IPS-18a (cell line): ENCODE measurements around the gene POLR1G.
"Not testable (repeated sequence)": the region's sequence is repeated elsewhere in the genome, so short reads cannot be mapped to it uniquely, and the experiment has no call there.

Experiments
- H3K27ac ChIP-seq: one replicate; pipeline ENCODE4 v1.5.1; 2013; ENCODE audit warnings: low read length
- H3K27me3 ChIP-seq: one replicate; pipeline ENCODE4 v1.6.1; 2013; ENCODE audit warnings: mild to moderate bottlenecking, low read length; ENCODE audit not compliant: control insufficient read depth, insufficient read depth
- H3K36me3 ChIP-seq: one replicate; pipeline ENCODE4 v1.6.1; 2013; ENCODE audit warnings: low read depth, low read length; ENCODE audit not compliant: control insufficient read depth
- H3K4me1 ChIP-seq: one replicate; pipeline ENCODE4 v1.6.1; 2013; ENCODE audit warnings: low read depth, low read length; ENCODE audit not compliant: control insufficient read depth
- H3K4me3 ChIP-seq: one replicate; pipeline ENCODE4 v1.5.1; 2013; ENCODE audit warnings: low read length
- H3K9ac ChIP-seq: one replicate; pipeline ENCODE4 v1.6.1; 2013; ENCODE audit warnings: mild to moderate bottlenecking, low read length, moderate library complexity
- H3K9me3 ChIP-seq: one replicate; pipeline ENCODE4 v1.6.1; 2013; ENCODE audit warnings: low read depth, low read length; ENCODE audit not compliant: control insufficient read depth

POLR1G gene

GRCh38 chr19:45402298-45403061 lies 4.0 kb upstream of the POLR1G start:
- H3K4me1 ChIP-seq, result peaks cover 4% of the 10 kb centered on the region
- no peak overlapping the region for H3K4me3 ChIP-seq
- H3K9me3 ChIP-seq, result no peaks in the 10 kb centered on the region
- peaks cover 37% of the 10 kb centered on the region for H3K27me3 ChIP-seq
- H3K36me3 ChIP-seq, result no peaks in the 10 kb centered on the region
- H3K9ac ChIP-seq, result no peak overlapping the region
- no peak overlapping the region for H3K27ac ChIP-seq

- Histone ChIP-seq H3K36me3 (no peaks in the 10 kb centered on the region), H3K27me3 (peaks cover 32% of the 10 kb centered on the region), H3K9me3 (no peaks in the 10 kb centered on the region), H3K4me1 (peaks cover 5% of the 10 kb centered on the region), H3K9ac (no peak overlapping the region), H3K4me3 (no peak overlapping the region), H3K27ac (no peak overlapping the region)
Observed at GRCh38 chr19:45403272-45403671, 3.2 kb upstream of the POLR1G start.

GRCh38 chr19:45403781-45404556 lies 2.5 kb upstream of the POLR1G start:
- no peak overlapping the region for H3K27ac ChIP-seq
- peak overlapping the region; percentile 8 for H3K9ac ChIP-seq

GRCh38 chr19:45404557-45405434 lies 1.6 kb upstream of the POLR1G start, which contains the start of gene PPP1R13L:
PPP1R13L (minus strand) TSS chr19:45405069; CDS start chr19:45398318, 6,751 bp downstream.
- H3K27me3 ChIP-seq, result peaks cover 32% of the 10 kb centered on the region
- H3K36me3 ChIP-seq, result peaks cover 2% of the 10 kb centered on the region
- H3K4me1 ChIP-seq, result peaks cover 5% of the 10 kb centered on the region
- H3K9me3 ChIP-seq, result no peaks in the 10 kb centered on the region
- peak within 1 kb of the TSS; percentile 99 for H3K27ac ChIP-seq
- H3K9ac ChIP-seq, result peak within 1 kb of the TSS; percentile 97
- H3K4me3 ChIP-seq, result peak within 1 kb of the TSS; percentile 90

More at GRCh38 chr19:45403781-45404556, 2.5 kb upstream of the POLR1G start:
- no peaks in the 10 kb centered on the region for H3K9me3 ChIP-seq
- no peaks in the 10 kb centered on the region for H3K36me3 ChIP-seq
- H3K27me3 ChIP-seq, result peaks cover 32% of the 10 kb centered on the region
- peak overlapping the region; percentile 90 for H3K4me3 ChIP-seq
- peaks cover 5% of the 10 kb centered on the region for H3K4me1 ChIP-seq

- Histone ChIP-seq H3K9me3 (no peaks in the 10 kb centered on the region), H3K36me3 (peaks cover 4% of the 10 kb centered on the region), H3K27ac (peak overlapping the region; percentile 99), H3K27me3 (peaks cover 32% of the 10 kb centered on the region), H3K4me1 (peaks cover 5% of the 10 kb centered on the region), H3K9ac (peak overlapping the region; percentile 97), H3K4me3 (peak overlapping the region; percentile 90)
Observed at GRCh38 chr19:45405435-45406225, 814 bp upstream of the POLR1G start.

- Histone ChIP-seq H3K36me3 (peaks cover 10% of the 10 kb centered on the region), H3K9me3 (no peaks in the 10 kb centered on the region), H3K27me3 (peaks cover 27% of the 10 kb centered on the region), H3K4me3 (peak overlapping the region; percentile 90), H3K27ac (peak overlapping the region; percentile 99), H3K4me1 (peaks cover 5% of the 10 kb centered on the region), H3K9ac (peak overlapping the region; percentile 97)
Observed at GRCh38 chr19:45407091-45407375, 589 bp downstream of the POLR1G start.

- Histone ChIP-seq H3K9ac (peak overlapping the region; percentile 97), H3K4me3 (peak overlapping the region; percentile 90), H3K27me3 (peaks cover 23% of the 10 kb centered on the region)
- H3K27ac ChIP-seq, H3K36me3 ChIP-seq, H3K9me3 ChIP-seq, H3K4me1 ChIP-seq: not testable (repeated sequence)
Observed at GRCh38 chr19:45407585-45407984, 1.1 kb downstream of the POLR1G start.

GRCh38 chr19:45408121-45408520 lies 1.7 kb downstream of the POLR1G start:
- Histone ChIP-seq H3K27me3 (peaks cover 17% of the 10 kb centered on the region), H3K36me3 (peaks cover 13% of the 10 kb centered on the region), H3K9me3 (no peaks in the 10 kb centered on the region), H3K4me3 (no peak overlapping the region), H3K9ac (no peak overlapping the region), H3K27ac (no peak overlapping the region), H3K4me1 (peaks cover 5% of the 10 kb centered on the region)

GRCh38 chr19:45408830-45409556 lies 2.5 kb downstream of the POLR1G start:
- H3K4me3 ChIP-seq, result no peak overlapping the region
- no peaks in the 10 kb centered on the region for H3K9me3 ChIP-seq
- no peak overlapping the region for H3K27ac ChIP-seq
- H3K4me1 ChIP-seq, result peaks cover 5% of the 10 kb centered on the region
- peaks cover 19% of the 10 kb centered on the region for H3K36me3 ChIP-seq
- H3K9ac ChIP-seq, result no peak overlapping the region
- peaks cover 9% of the 10 kb centered on the region for H3K27me3 ChIP-seq

GRCh38 chr19:45409557-45409920 lies 3.1 kb downstream of the POLR1G start:
- Histone ChIP-seq H3K9me3 (no peaks in the 10 kb centered on the region), H3K4me1 (peaks cover 5% of the 10 kb centered on the region), H3K27ac (no peak overlapping the region), H3K4me3 (no peak overlapping the region), H3K9ac (no peak overlapping the region), H3K36me3 (peaks cover 22% of the 10 kb centered on the region), H3K27me3 (peaks cover 3% of the 10 kb centered on the region)
